Mononuclear cell (primary cell): Measurements from ENCODE around the gene TRHDE. TPM values are rescaled to one million over a fixed set of nuclear protein-coding genes. Genes with fewer than 3 reads are reported as not detected.

ENCODE experiments used
- H3K27me3 ChIP-seq: 2 replicates; pipeline ENCODE4 v1.6.0; 2011; ENCODE audit warnings: low read length, control low read depth; ENCODE audit not compliant: insufficient read depth
- H3K4me1 ChIP-seq: 2 replicates; pipeline ENCODE4 v1.5.1; 2011; ENCODE audit warnings: mild to moderate bottlenecking, low read length, control low read depth; ENCODE audit not compliant: insufficient read depth
- H3K4me3 ChIP-seq: 2 replicates; pipeline ENCODE4 v1.5.1; 2011; ENCODE audit warnings: mild to moderate bottlenecking, low read length, moderate library complexity
- H3K9me3 ChIP-seq: 2 replicates; pipeline ENCODE4 v1.5.1; 2011; ENCODE audit warnings: low read depth, mild to moderate bottlenecking, control low read depth, low read length
- total RNA-seq: library from RNA; depleted of rRNA; stranded (reverse); fragments of >200 nt; gene quantifications from one replicate; pipeline ENCODE4 v1.2.3, GENCODE V29; 2012

Gene TRHDE
- total RNA-seq, 1 donor: 0.21 TPM

DNA sequence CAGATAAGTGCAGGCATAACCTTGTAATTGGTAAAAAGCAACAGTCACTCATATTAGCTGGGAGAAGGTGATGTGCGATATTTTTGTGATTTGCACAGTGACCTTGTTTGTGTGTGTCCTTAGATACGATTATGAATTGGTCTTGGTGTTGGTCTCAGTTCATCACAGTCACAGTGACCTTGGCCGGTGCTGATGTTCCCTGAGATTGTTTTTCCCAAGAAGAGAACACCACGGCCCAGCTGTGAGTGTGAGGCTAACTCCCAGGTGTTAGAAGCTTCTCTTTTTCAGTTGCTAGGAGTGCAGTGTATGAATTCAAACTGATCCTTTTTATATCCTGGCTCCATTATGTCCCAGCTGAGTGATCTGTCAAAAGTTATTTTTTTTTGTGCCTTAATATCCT, 46.2 kb downstream of the TRHDE start:
- Histone ChIP-seq H3K4me1 (no peaks in the 10 kb centered on the region), H3K27me3 (no peaks in the 10 kb centered on the region), H3K4me3 (no peak overlapping the region), H3K9me3 (no peaks in the 10 kb centered on the region)

DNA sequence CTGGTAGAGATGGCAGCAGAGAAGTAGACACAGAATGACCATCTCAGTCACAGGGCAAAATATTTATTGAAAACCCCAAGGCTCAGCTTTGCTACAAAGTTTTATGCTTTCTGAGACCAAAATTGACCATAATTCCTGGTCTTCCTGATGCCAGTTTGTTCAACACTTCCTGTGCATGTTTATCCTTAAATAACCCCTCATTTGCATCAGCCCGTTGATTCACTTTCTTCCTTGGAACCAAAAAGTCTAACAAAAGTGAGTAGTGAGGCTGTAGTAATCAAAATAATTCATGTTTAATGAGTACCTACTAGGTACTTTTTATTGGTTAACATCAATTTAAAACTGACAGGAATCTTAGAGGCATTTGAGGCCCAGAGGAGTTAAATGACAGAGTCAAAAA, 51.7 kb downstream of the TRHDE start:
- Histone ChIP-seq H3K27me3 (no peaks in the 10 kb centered on the region), H3K9me3 (no peaks in the 10 kb centered on the region), H3K4me3 (no peak overlapping the region), H3K4me1 (no peaks in the 10 kb centered on the region)

DNA sequence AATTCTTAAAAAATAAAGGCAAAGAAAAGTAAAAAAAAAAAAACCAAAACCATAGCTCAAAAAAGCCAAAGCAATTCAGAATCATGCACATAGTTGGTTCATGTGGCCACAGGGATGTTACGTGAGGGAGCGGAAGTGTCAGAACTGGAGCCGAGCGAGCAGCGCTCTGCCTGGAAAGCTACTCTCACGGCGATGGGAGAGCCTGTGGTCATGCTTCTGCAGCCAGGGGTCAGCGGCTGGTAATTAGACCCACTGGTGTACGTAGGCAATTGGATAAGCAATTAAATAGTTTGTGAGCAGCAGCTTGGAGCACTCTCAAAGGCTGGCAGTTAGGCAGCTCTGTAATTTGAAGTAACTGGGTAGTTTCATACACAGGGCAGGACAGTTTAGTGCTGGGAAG, 58.1 kb downstream of the TRHDE start:
- no peak overlapping the region for H3K4me3 ChIP-seq
- no peaks in the 10 kb centered on the region for H3K27me3 ChIP-seq
- no peaks in the 10 kb centered on the region for H3K4me1 ChIP-seq
- H3K9me3 ChIP-seq: no peaks in the 10 kb centered on the region

DNA sequence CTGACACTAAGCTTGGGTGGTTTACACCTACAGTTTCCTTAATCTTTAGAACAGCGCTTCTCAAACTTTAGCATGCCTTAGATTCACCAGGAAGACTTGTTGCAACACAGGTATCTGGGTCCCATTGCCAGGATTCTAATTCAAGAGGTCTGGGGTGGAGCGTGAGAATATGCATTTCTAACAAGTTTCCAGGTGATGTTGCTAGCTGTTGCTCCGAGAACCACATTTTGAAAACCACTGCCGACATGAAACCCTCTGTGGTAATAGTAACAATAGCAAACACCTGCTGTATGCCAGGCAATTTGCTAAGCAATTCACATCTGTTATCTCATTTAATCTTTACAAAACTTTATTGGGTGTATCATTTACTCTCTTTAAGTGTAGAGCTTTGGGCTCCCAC, 58.6 kb downstream of the TRHDE start:
- H3K9me3 ChIP-seq: no peaks in the 10 kb centered on the region
- no peaks in the 10 kb centered on the region for H3K27me3 ChIP-seq
- H3K4me1 ChIP-seq: no peaks in the 10 kb centered on the region
- H3K4me3 ChIP-seq: no peak overlapping the region

DNA sequence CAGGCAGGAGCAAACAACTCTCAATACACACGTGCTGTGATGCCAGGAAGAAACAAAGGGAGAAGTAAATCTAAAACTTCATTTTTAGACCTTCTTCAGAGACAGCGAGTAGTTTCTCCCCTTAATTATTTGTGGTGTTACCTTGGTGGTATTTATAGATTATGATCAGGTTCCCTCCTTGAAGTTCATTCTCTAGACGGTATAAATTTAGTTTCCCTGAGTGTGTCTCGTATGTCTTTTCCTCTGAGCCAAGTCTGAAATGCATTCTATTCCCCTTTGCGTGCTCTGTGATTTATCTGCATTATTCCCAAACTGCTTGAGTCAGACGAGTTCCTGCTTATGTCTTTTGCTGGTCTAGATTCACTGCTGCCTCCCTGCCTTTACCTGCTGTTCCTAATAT, 65.2 kb downstream of the TRHDE start:
- no peaks in the 10 kb centered on the region for H3K4me1 ChIP-seq
- H3K27me3 ChIP-seq: no peaks in the 10 kb centered on the region
- no peaks in the 10 kb centered on the region for H3K9me3 ChIP-seq
- no peak overlapping the region for H3K4me3 ChIP-seq

DNA sequence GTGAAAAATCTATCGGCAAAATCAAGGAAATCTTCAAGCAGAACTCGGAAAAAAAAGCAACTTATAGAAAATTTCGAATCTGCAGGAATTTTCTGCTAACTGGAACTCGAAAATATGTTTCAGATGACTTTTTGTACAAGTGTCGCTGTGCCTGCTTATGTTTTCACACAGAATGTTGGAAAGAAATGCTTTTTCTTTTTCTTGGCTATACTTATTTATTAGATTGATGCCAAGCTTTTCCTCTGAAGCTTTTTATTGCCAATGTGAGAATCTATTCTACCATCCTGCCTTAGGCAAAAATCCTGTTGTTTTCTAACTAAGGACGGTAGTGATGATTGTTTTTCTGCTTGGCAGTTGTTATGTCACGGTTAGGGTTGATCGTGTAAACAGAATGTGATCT, 65.8 kb downstream of the TRHDE start:
- H3K4me3 ChIP-seq: no peak overlapping the region
- H3K4me1 ChIP-seq: no peaks in the 10 kb centered on the region
- H3K27me3 ChIP-seq: no peaks in the 10 kb centered on the region
- no peaks in the 10 kb centered on the region for H3K9me3 ChIP-seq

DNA sequence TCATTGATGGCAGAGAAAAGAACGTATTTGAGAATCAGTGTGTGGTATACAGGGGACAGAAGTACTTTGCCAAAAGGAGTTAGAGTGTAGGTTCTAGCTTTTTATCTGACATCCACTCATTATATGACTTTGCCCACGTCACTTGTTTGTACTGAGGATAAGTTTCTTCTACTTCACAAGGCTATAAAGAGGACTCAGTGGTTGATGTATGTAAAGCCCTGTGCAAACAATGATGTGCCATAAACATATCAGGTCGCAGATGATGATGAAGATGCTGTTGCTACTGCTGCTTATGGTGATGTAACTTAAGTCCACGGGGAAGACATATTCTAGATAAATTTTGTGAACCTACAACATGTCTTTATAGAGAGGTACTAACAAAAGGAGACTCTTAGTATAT, 66.3 kb downstream of the TRHDE start:
- Histone ChIP-seq H3K4me3 (no peak overlapping the region), H3K9me3 (no peaks in the 10 kb centered on the region), H3K27me3 (no peaks in the 10 kb centered on the region), H3K4me1 (no peaks in the 10 kb centered on the region)

DNA sequence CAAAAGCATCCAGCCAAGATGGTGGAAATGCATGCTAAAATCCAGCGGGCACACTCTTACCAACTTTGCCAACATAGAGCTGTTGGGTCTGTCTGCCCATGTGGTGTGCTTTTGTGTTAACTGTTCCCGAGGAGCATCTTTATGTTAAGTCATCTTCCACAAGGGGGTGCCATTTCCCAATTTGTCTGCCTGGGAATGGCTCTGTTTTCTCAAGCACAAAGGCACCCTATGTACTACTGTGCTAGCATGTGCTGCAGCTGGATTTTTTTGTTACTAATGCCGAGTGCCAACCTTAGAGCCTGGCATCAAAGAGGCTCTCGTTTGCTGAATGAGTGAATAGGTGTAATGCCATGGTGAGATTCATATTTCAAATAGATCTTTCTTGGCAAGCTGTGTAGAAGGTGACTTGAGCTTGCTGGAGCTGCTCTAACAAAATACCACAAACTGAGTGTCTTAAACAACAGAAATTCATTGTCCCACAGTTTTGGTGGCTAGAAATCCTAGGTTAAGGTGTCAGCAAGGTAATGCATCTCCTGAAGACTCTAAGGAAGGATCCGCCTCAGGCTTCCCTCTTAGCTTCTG, 74.3 kb downstream of the TRHDE start:
- Histone ChIP-seq H3K4me3 (no peak overlapping the region), H3K4me1 (no peaks in the 10 kb centered on the region), H3K27me3 (no peaks in the 10 kb centered on the region), H3K9me3 (no peaks in the 10 kb centered on the region)

DNA sequence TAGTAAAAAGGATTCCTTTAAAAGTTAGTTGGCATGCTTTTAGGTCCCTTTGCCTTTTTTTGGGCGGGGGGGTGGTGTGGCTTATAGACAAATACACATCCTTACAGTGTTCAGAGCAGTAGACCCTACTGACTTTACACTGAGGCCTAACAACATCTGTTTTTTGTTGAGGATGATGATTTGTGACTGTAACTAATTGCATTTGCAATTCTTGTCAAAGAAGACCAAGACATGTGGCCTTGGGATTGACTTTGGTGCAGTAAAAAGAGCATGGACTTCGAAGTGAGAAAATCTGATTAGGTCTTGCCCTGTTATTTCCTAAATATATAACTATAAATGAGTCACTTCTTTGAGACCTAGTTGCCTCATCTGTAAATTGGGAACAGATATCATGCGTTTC, 77.3 kb downstream of the TRHDE start:
- H3K4me1 ChIP-seq: no peaks in the 10 kb centered on the region
- H3K4me3 ChIP-seq: no peak overlapping the region
- H3K27me3 ChIP-seq: no peaks in the 10 kb centered on the region
- no peaks in the 10 kb centered on the region for H3K9me3 ChIP-seq

DNA sequence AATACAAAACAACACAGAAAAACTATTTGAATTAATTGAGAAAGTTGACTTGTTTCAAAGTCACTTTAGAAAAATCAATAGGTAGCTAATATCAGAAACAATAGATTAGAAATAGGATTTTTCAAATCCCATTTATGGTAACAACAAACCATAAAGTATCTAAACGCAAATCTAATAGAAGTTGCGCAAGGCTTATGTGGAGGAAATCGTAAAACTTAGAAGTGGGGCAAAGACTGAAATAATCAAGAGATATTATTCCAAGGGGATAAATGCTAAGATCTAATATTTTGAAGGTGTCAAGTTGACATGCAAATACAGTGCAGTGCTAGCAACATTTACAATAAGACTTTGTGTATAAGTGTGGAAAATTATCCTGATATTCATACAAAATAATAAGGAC, 87.2 kb downstream of the TRHDE start:
- Histone ChIP-seq H3K4me1 (no peaks in the 10 kb centered on the region), H3K9me3 (no peaks in the 10 kb centered on the region), H3K4me3 (no peak overlapping the region), H3K27me3 (no peaks in the 10 kb centered on the region)

DNA sequence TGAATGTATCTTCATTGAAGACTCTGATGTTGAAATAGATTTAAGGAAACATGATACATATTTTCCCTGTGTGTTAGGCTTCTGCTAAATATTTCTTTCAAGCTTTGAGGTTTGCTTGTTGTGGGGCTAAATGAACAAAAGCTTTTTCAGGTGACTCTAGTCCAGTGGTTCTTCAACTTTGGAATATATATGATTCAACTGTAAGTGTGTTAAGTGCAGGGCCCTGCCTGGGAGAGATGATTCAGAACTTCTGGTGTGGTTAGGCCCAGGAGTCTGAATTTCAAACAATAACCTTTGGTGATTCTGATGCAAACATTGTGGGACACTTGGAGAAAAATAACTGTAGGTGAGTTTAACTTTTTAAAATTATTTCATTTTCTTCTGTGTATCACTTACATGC, 93.0 kb downstream of the TRHDE start:
- no peak overlapping the region for H3K4me3 ChIP-seq
- no peaks in the 10 kb centered on the region for H3K27me3 ChIP-seq
- H3K9me3 ChIP-seq: no peaks in the 10 kb centered on the region
- H3K4me1 ChIP-seq: no peaks in the 10 kb centered on the region

DNA sequence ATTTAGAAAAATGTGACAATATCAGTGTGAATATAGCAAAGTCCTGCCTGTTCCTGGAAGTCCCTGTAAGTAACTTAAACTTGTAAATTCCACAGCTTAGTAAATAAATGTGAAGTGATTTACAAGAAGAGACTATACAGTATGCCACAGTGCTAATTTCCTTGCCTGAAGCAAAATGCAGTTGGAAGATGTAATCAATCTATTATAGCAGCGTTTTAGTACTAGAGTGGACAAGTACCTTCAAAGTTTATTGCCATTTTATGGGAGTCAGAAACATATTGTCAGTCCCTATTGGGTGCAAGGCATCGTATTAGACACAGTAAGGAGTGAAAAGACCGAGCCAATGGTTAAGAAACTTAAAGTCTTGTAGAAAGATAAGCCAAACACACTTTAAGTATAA, 94.1 kb downstream of the TRHDE start:
- H3K27me3 ChIP-seq: no peaks in the 10 kb centered on the region
- H3K4me3 ChIP-seq: no peak overlapping the region
- no peaks in the 10 kb centered on the region for H3K9me3 ChIP-seq
- no peaks in the 10 kb centered on the region for H3K4me1 ChIP-seq

DNA sequence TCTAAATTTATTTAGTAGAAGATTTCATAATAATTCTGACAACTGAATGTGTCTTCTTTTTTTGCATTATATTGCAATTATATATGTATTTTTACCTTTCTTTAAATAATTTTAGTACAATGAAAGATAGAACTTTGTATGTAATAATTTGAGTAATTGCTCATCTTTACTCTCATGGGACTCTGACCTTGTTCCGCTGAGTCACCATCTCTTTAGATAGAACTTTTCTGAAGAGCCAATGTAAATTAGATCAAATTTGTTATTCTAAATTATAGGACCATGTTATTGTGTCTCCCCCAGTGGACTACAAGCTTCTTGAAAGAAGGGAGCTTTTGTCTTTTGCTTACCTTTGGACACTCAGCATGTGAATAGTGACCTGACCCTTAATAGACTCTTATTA, 96.1 kb downstream of the TRHDE start:
- no peak overlapping the region for H3K4me3 ChIP-seq
- H3K27me3 ChIP-seq: no peaks in the 10 kb centered on the region
- no peaks in the 10 kb centered on the region for H3K4me1 ChIP-seq
- H3K9me3 ChIP-seq: no peaks in the 10 kb centered on the region

DNA sequence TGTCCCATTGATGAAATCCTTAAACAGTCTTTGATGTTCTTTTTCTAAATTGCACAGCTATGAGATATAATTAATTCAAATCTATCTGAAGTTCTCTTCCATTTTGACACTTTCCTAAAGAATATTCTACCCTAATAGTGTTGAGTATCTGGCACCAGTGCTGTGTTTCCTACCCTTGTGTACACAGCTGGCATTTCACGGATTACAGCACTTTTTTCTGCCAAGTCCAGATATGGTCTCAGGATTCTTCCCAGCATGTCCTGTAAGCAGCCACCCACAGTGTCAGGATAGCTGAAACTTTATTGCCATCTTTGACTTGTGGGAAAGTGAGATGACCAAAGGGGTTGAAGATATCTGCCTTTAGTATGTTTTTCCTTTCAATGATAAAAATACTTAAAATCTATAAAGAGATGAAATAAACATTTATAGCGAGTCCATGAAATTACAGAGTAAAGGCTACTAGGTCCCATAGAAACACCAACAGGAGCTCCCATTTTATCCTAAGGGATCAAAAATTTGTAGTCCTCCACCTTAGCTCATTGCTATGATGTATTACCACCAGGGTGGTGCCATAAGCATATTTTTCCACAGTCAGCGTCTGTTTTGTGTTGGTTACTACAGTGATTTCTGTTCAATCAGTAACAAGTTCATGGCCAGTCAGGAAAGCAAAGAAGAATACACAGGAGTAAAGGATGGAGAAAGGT, 96.7 kb downstream of the TRHDE start:
- no peak overlapping the region for H3K4me3 ChIP-seq
- H3K9me3 ChIP-seq: no peaks in the 10 kb centered on the region
- no peaks in the 10 kb centered on the region for H3K27me3 ChIP-seq
- H3K4me1 ChIP-seq: no peaks in the 10 kb centered on the region

DNA sequence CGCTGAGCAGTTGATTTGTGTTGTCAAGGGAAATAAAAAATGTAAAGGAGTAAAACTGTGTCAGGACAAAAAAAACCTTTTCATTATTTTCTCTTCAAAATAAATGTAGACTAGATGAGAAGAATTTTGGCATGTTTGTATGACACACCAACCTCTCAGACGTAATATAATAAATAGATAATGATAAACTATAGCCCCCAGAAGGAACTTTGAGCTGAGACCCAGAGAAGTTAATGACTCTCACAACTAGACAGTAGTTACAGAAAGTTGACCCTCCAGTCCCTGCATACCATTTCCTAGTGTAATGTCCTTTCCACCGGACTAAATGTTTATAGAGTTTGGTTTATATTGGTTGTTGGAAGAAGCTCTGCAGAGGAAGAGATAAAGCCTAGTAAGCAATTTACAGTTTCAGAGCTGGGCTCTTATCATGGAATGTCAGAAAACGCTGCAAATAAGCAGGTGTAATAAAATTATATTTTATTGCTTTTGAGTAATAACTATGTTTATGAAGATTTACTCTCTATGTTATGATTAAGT, 97.3 kb downstream of the TRHDE start:
- H3K4me1 ChIP-seq: no peaks in the 10 kb centered on the region
- no peaks in the 10 kb centered on the region for H3K27me3 ChIP-seq
- no peaks in the 10 kb centered on the region for H3K9me3 ChIP-seq
- no peak overlapping the region for H3K4me3 ChIP-seq

DNA sequence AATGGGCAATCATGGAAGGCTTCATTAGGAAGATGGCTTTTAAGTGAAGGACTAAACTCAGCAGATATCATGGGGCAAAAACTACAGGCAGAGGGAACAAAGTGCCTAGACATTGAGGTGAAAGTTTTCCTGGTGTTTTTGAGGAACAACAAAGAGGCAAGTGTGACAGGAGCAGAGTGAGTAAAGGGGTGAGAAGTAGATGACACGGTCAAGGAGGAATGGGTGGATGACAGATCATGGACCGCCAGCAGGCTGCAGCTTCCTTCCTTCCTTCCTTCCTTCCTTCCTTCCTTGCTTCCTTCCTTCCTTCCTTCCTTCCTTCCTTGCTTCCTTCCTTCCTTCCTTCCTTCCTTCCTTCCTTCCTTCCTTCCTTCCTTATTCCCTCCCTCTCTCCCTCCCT, 108.3 kb downstream of the TRHDE start:
- Histone ChIP-seq H3K27me3 (no peaks in the 10 kb centered on the region), H3K4me3 (no peak overlapping the region), H3K4me1 (no peaks in the 10 kb centered on the region), H3K9me3 (no peaks in the 10 kb centered on the region)
